Tibial nerve (tissue), 4 donors: Measurements from ENCODE around the gene TUBB1. TPM values are rescaled to one million over a fixed set of nuclear protein-coding genes. Genes with fewer than 3 reads are reported as not detected.

Experiments
- DNase-seq, 2 donors: peaks; one replicate each; pipeline ENCODE4 v3.0.0-alpha.2; 2019; ENCODE audit warnings: low spot score in 2 of 2
- H3K27ac ChIP-seq, 4 donors: fragments of 200-600 bp; sonication (generic) in 3 of 4; one replicate each; pipeline ENCODE4 v1.5.1; 2017 to 2019; ENCODE audit warnings: mild to moderate bottlenecking in 1 of 4
- H3K27me3 ChIP-seq, 2 donors: fragments of 200-600 bp; sonication (generic) in 1 of 2; one replicate each; pipeline versions ENCODE4 v1.5.1 to v1.6.0; 2017 to 2019
- H3K36me3 ChIP-seq, 3 donors: fragments of 200-600 bp; sonication (generic); one replicate each; pipeline ENCODE4 v1.5.1; 2018 to 2019
- H3K4me1 ChIP-seq, 4 donors: fragments of 200-600 bp; sonication (generic) in 3 of 4; one replicate each; pipeline ENCODE4 v1.5.1; 2017 to 2019
- H3K4me3 ChIP-seq, 4 donors: fragments of 200-600 bp; sonication (generic) in 3 of 4; one replicate each; pipeline ENCODE4 v1.5.1; 2017 to 2019; ENCODE audit warnings: mild to moderate bottlenecking in 1 of 4, moderate library complexity in 1 of 4
- H3K9me3 ChIP-seq, 4 donors: fragments of 200-600 bp; sonication (generic) in 3 of 4; one replicate each; pipeline ENCODE4 v1.5.1; 2017 to 2019
- EP300 ChIP-seq, 2 donors: sonication (generic); formaldehyde crosslinking; IDR thresholded peaks; one replicate each; pipeline ENCODE4 v1.6.1; 2017; ENCODE audit warnings: antibody characterized with exemption in 2 of 2, mild to moderate bottlenecking in 1 of 2
- POLR2A ChIP-seq, 2 donors: fragments of 450-650 bp; IDR thresholded peaks; one replicate each; pipeline ENCODE4 v1.6.1; 2017; ENCODE audit warnings: antibody characterized with exemption in 2 of 2, mild to moderate bottlenecking in 2 of 2, moderate library complexity in 2 of 2
- WGBS, 2 donors: methylation state at CpG; one replicate each; pipeline ENCODE4 v1.1.5; 2018; 5-methylcytosine and 5-hydroxymethylcytosine counted together
- total RNA-seq, 4 donors: library from RNA; depleted of rRNA; stranded (reverse); fragments of >200 nt; gene quantifications; one replicate each; pipeline ENCODE4 v1.1.0, GENCODE V29; 2016
- TF ChIP-seq, protein P1 (sequence below), 5 experiments: fragments of 200-600 bp in 3 of 5; fragments of 450-650 bp in 2 of 5; sonication (generic) in 3 of 5; IDR thresholded peaks; one replicate each; pipeline ENCODE4 v1.5.1; 2016 to 2019; ENCODE audit warnings: antibody characterized with exemption in 5 of 5, mild to moderate bottlenecking in 3 of 5, moderate library complexity in 2 of 5

TUBB1 gene
- total RNA-seq, 4 donors from 2014 or later: 0.21 to 0.60 (median 0.59) TPM; not detected in 1

DNA sequence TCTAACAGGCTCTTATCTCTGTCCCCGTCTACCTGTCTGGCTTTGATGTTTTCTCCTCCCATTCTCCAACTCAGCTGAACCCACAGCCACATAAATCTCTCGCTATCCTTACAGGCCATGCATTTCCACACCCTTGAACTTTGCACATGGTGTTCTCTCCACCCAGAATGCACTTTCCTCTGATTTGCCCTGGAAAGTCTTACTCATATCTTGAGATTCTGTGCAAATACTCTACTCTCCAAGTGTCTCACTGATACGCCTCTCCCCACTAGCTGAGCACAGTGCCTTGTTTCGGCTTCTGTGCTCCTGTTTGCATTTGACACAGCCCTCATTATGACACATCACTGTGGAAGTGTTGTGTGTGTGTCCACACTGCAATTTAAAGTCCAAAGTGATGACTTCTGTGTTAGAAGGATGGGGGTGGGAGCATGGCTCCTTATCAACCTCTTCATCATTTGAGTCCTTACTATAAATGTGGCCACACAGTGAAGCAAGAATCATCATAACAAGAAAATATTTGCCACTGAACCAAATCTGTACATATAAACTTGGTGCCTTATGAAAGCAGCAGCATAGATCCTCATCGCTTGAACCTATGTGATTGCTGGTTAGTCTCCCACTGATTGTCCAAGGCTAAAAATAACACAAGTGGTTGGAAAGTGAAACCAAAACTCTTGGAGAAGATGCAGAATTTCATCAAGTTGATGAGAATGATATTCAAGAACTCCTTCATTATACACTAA, 28.9 kb downstream of the TUBB1 start:
- WGBS, 2 donors: 73 to 74% methylated on average over 5 of the region's 5 CpGs
- TF ChIP-seq POLR2A (IDR thresholded peaks at IDR 0.05) (no peak), EP300 (IDR thresholded peaks at IDR 0.05) (no peak)
- TF ChIP-seq, protein P1, sequence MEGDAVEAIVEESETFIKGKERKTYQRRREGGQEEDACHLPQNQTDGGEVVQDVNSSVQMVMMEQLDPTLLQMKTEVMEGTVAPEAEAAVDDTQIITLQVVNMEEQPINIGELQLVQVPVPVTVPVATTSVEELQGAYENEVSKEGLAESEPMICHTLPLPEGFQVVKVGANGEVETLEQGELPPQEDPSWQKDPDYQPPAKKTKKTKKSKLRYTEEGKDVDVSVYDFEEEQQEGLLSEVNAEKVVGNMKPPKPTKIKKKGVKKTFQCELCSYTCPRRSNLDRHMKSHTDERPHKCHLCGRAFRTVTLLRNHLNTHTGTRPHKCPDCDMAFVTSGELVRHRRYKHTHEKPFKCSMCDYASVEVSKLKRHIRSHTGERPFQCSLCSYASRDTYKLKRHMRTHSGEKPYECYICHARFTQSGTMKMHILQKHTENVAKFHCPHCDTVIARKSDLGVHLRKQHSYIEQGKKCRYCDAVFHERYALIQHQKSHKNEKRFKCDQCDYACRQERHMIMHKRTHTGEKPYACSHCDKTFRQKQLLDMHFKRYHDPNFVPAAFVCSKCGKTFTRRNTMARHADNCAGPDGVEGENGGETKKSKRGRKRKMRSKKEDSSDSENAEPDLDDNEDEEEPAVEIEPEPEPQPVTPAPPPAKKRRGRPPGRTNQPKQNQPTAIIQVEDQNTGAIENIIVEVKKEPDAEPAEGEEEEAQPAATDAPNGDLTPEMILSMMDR (IDR thresholded peaks at IDR 0.05): no peak
- no peak overlapping the region for H3K27ac ChIP-seq
- H3K27me3 ChIP-seq: no peaks in the 10 kb centered on the region
- H3K4me1 ChIP-seq: peaks cover 0 to 12% (median 5%) of the 10 kb centered on the region in 4 donors
- H3K9me3 ChIP-seq: no peaks in the 10 kb centered on the region
- DNase-seq: no peak
- no peaks in the 10 kb centered on the region for H3K36me3 ChIP-seq
- no peak overlapping the region for H3K4me3 ChIP-seq

DNA sequence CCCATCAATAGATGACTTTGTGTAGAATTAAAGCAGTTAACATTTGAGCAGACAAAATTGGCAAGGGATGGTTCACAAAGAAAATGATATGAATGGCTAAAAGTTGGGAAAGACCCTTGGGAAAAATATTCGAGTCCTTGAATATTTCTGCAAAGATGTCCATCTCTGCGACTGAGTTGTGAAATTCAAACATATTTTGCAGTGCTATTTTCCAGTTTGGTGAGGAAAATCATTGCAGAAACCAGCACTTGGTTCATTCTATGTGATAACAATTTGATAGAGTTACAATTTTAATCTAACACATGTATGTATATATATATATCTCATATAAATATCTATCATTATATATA, 29.4 kb downstream of the TUBB1 start:
- Histone ChIP-seq H3K9me3 (no peaks in the 10 kb centered on the region), H3K27me3 (no peaks in the 10 kb centered on the region), H3K27ac (no peak overlapping the region), H3K36me3 (no peaks in the 10 kb centered on the region), H3K4me1 (peaks cover 0 to 8% (median 1%) of the 10 kb centered on the region in 4 donors), H3K4me3 (no peak overlapping the region)
- 59 to 66% methylated on average over 2 of the region's 2 CpGs for WGBS, 2 donors
- DNase-seq: no peak
- TF ChIP-seq EP300 (IDR thresholded peaks at IDR 0.05) (no peak), POLR2A (IDR thresholded peaks at IDR 0.05) (no peak)
- TF ChIP-seq, protein P1 (IDR thresholded peaks at IDR 0.05): no peak

DNA sequence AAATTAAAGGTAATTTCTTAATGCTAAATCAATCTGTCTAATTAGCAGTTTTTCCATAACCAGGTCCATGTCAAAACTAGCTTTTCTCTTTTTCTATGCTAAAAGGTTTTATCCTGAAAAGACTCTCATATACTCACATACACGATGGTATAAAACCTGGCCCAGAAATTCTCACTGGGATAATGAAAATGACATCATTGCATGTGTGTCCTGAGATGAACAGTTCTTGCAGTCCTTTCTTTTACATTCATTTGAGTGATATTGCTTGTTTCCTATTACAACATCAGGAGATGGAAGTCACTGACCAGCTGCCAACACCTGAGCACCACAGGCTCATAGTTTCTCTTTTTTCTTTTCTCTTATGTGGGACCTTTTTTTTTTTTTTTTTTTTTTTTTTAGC, 31.2 kb downstream of the TUBB1 start:
- H3K36me3 ChIP-seq: no peaks in the 10 kb centered on the region
- peaks cover 0 to 8% (median 0%) of the 10 kb centered on the region in 4 donors for H3K4me1 ChIP-seq
- H3K27me3 ChIP-seq: no peaks in the 10 kb centered on the region
- H3K4me3 ChIP-seq: no peak overlapping the region
- no peak for DNase-seq
- no peaks in the 10 kb centered on the region for H3K9me3 ChIP-seq
- WGBS, 2 donors: 49 to 63% methylated on average over 1 of the region's 1 CpG
- TF ChIP-seq EP300 (IDR thresholded peaks at IDR 0.05): no peak
- TF ChIP-seq, protein P1 (IDR thresholded peaks at IDR 0.05): no peak
- TF ChIP-seq POLR2A (IDR thresholded peaks at IDR 0.05): no peak
- H3K27ac ChIP-seq: no peak overlapping the region

DNA sequence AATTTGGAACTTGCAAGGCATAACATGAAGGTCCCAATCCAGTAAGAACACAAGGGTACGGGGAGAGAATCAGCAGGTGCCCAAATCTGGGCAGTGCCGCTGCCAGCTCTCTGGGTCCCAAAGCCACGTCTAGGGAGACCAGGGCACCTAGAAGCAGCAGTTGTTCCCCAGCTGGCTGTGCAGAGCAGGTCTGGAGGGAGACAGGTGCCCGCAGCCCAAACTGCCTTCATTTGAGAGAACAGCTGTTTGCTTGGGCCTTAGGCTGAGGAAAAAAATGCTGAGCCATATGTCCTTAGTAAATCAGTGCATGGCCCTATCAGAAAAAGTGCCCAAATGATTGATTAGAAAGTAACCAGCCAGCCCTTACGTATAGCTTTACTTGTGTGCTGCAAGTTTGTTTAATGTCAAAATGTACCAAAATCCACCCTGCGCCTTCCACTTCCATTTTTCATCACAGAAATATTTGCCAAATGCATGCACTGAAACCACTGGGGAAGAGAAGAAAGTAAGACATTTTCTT, 32.5 kb downstream of the TUBB1 start:
- no peak for DNase-seq
- Histone ChIP-seq H3K27ac (no peak overlapping the region), H3K9me3 (no peaks in the 10 kb centered on the region), H3K36me3 (no peaks in the 10 kb centered on the region), H3K27me3 (no peaks in the 10 kb centered on the region), H3K4me1 (peaks cover 0 to 8% (median 0%) of the 10 kb centered on the region in 4 donors), H3K4me3 (no peak overlapping the region)
- WGBS, 2 donors: 81 to 84% methylated on average over 6 of the region's 6 CpGs
- TF ChIP-seq, protein P1 (IDR thresholded peaks at IDR 0.05): no peak
- no peak for TF ChIP-seq EP300 (IDR thresholded peaks at IDR 0.05)

DNA sequence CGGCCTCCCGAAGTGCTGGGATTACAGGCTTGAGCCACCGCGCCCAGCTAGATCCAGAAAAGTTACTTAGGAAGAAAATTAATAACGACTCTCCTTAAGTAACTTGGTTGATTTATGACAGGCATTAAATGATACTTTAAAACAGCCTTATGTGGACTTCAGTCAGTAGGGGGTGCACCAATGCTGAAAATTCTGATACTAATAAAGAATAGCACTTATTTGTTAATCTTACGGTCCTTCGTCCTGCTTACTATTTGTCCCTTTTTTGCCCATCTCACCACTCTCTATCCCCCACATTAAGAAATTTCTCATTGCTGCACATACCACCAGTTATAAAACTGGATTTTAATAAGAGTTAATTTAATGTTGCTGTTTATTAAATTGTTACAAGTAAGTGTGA, 36.1 kb downstream of the TUBB1 start:
- Histone ChIP-seq H3K4me3 (no peak overlapping the region), H3K27me3 (no peaks in the 10 kb centered on the region), H3K27ac (no peak overlapping the region), H3K36me3 (no peaks in the 10 kb centered on the region), H3K4me1 (no peaks in the 10 kb centered on the region), H3K9me3 (no peaks in the 10 kb centered on the region)
- WGBS, 2 donors: 67 to 69% methylated on average over 7 of the region's 7 CpGs
- no peak for TF ChIP-seq POLR2A (IDR thresholded peaks at IDR 0.05)
- no peak for TF ChIP-seq EP300 (IDR thresholded peaks at IDR 0.05)
- TF ChIP-seq, protein P1 (IDR thresholded peaks at IDR 0.05): peak in 3 of 5 experiments; percentile 21 to 39 (median 38)
- DNase-seq: peak in 1 of 2 donors; percentile 33
